H1 (cell line): ENCODE measurements around the gene TTC34. TPM values are rescaled to one million over a fixed set of nuclear protein-coding genes. Genes with fewer than 3 reads are reported as not detected.

Source experiments
- EZH2 ChIP-seq: fragments of 200-600 bp; sonication (generic); IDR thresholded peaks from 2 replicates; pipeline ENCODE4 v1.7.1; 2012; ENCODE audit warnings: low read depth, mild to moderate bottlenecking, moderate library complexity, low read length, inconsistent platforms; ENCODE audit not compliant: severe bottlenecking
- POU5F1 ChIP-seq: IDR thresholded peaks from 2 replicates; pipeline ENCODE4 v1.6.1; 2011; ENCODE audit warnings: low read depth, mild to moderate bottlenecking, low read length, moderate library complexity
- SP1 ChIP-seq: IDR thresholded peaks from 2 replicates; pipeline ENCODE4 v1.6.1; 2011; ENCODE audit warnings: low read depth, low read length
- SRF ChIP-seq: IDR thresholded peaks from 2 replicates; pipeline ENCODE4 v1.6.1; 2011; ENCODE audit warnings: mild to moderate bottlenecking, low read depth, low read length, moderate library complexity
- TAF1 ChIP-seq: IDR thresholded peaks from 2 replicates; pipeline ENCODE4 v1.6.1; 2011; ENCODE audit warnings: mild to moderate bottlenecking, low read depth, low read length
- polyA plus RNA-seq, 7 experiments: library from polyadenylated mRNA; depleted of rRNA in 3 of 7; stranded (reverse) in 5 of 7; unstranded in 2 of 7; fragments of >200 nt in 5 of 7; fragments of 200-250 nt in 2 of 7; gene quantifications; 1 replicate in 5 of 7; 2 replicates in 1 of 7; 4 replicates in 1 of 7; pipeline versions ENCODE4 v1.2.1 to v1.2.3, GENCODE V29; 2011 to 2013; ENCODE audit warnings: missing spikeins in 2 of 7, mixed read lengths in 2 of 7
- total RNA-seq: library from RNA; stranded (reverse); fragmentation: NEBNext Ultra II Directional; extraction: Animal tissue kit (Norgen Biotek cat#: 25700); gene quantifications from 2 replicates; pipeline ENCODE4 v1.2.1, GENCODE V29; 2021

Gene TTC34
- total and polyA plus RNA-seq, 2 of the 8 experiments (the other 6 are each of a cell fraction or from before 2014, with no cell fraction given), result 0.23 to 0.50 TPM

GRCh38 chr1:2789986-2790581 is 11.4 kb downstream of the TTC34 start (continued):
- TF ChIP-seq EZH2 (no peak), SP1 (no peak), TAF1 (no peak), POU5F1 (no peak), SRF (no peak)
